ENCODE measurements around the gene ITGB2.

The ITGB2 gene

DNA sequence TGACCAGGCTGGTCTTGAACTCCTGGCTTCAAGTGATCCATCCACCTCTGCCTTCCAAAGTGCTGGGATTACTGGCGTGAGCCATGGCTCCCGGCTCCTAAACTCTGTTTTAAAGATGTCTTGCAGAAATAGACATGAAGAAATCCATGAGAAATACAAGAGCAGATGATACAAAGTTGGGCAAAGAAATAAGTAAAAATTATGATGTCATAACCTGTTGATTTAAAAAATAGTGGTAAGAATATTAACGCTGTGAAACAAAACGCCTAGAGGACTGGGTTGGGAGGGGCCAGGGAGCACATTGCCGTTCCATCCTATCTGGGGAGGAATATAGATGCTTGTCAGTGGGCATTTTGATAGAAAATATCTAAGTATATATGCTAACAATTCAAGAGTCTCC lies 1.2 kb upstream of the ITGB2 start:
- H3K4me3 ChIP-seq (ENCODE audit: low read depth, low read length) = no peak overlapping the region
- DNase-seq (ENCODE audit: low read depth) = no peak
- TF ChIP-seq, protein P1, sequence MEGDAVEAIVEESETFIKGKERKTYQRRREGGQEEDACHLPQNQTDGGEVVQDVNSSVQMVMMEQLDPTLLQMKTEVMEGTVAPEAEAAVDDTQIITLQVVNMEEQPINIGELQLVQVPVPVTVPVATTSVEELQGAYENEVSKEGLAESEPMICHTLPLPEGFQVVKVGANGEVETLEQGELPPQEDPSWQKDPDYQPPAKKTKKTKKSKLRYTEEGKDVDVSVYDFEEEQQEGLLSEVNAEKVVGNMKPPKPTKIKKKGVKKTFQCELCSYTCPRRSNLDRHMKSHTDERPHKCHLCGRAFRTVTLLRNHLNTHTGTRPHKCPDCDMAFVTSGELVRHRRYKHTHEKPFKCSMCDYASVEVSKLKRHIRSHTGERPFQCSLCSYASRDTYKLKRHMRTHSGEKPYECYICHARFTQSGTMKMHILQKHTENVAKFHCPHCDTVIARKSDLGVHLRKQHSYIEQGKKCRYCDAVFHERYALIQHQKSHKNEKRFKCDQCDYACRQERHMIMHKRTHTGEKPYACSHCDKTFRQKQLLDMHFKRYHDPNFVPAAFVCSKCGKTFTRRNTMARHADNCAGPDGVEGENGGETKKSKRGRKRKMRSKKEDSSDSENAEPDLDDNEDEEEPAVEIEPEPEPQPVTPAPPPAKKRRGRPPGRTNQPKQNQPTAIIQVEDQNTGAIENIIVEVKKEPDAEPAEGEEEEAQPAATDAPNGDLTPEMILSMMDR (conservative IDR thresholded peaks at IDR 0.05; ENCODE audit: low read depth, low read length) = no peak

- no peak overlapping the region for H3K4me3 ChIP-seq (ENCODE audit: low read depth, low read length)
- TF ChIP-seq, protein P1 (conservative IDR thresholded peaks at IDR 0.05; ENCODE audit: low read depth, low read length) = no peak
- no peak for DNase-seq (ENCODE audit: low read depth)
These were observed 596 bp downstream of the ITGB2 start for GRCh38 chr21:44919913-44920693.

GRCh38 chr21:44919111-44919912 lies 1.4 kb downstream of the ITGB2 start:
- no peak for DNase-seq (ENCODE audit: low read depth)
- TF ChIP-seq, protein P1 (conservative IDR thresholded peaks at IDR 0.05; ENCODE audit: low read depth, low read length) = no peak
- H3K4me3 ChIP-seq (ENCODE audit: low read depth, low read length) = no peak overlapping the region

- no peak overlapping the region for H3K4me3 ChIP-seq (ENCODE audit: low read depth, low read length)
- TF ChIP-seq, protein P1 (conservative IDR thresholded peaks at IDR 0.05; ENCODE audit: low read depth, low read length) = no peak
- DNase-seq (ENCODE audit: low read depth) = no peak
These were observed 2.1 kb downstream of the ITGB2 start for GRCh38 chr21:44918581-44919033.

GRCh38 chr21:44918107-44918470 lies 2.6 kb downstream of the ITGB2 start:
- H3K4me3 ChIP-seq (ENCODE audit: low read depth, low read length) = no peak overlapping the region
- TF ChIP-seq, protein P1 (conservative IDR thresholded peaks at IDR 0.05; ENCODE audit: low read depth, low read length) = no peak
- DNase-seq (ENCODE audit: low read depth) = no peak

DNA sequence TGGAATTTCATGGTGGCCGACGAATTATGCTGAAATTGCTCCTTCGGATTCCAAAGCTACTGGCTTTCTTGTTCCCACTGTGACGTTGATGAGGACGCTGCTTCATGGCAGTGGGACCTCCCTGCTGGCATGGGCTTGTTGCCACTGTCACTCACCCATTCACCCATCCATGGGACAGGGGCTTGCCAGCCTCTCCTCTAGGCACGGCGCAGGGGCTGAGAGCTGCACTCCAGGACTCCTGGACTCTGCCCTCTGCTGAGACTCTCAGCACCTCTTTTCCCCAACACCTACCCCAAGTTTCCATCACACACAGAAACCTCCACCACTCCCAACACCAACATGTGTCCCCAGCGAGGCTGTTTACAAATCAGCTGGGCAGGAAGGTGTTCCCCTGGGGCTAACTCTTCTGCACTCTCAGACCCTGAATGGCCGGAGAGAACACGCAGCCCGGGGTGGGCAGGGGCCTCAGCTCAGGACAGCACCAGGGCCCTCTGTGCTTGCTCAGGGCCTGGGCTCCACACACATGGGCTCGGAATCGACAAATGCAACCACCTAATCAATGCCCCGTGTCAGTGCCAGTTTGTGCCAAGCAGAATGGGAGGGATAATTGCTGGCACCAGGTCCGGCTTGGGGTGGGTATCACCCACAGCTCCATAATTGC lies 3.1 kb downstream of the ITGB2 start:
- TF ChIP-seq, protein P1 (conservative IDR thresholded peaks at IDR 0.05; ENCODE audit: low read depth, low read length) = no peak
- no peak for DNase-seq (ENCODE audit: low read depth)
- no peak overlapping the region for H3K4me3 ChIP-seq (ENCODE audit: low read depth, low read length)
